Measurements from ENCODE around the gene RPRD1A.
"Not testable (repeated sequence)": the region's sequence is repeated elsewhere in the genome, so short reads cannot be mapped to it uniquely, and the experiment has no call there.

RPRD1A gene, protein sequence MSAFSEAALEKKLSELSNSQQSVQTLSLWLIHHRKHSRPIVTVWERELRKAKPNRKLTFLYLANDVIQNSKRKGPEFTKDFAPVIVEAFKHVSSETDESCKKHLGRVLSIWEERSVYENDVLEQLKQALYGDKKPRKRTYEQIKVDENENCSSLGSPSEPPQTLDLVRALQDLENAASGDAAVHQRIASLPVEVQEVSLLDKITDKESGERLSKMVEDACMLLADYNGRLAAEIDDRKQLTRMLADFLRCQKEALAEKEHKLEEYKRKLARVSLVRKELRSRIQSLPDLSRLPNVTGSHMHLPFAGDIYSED

DNA sequence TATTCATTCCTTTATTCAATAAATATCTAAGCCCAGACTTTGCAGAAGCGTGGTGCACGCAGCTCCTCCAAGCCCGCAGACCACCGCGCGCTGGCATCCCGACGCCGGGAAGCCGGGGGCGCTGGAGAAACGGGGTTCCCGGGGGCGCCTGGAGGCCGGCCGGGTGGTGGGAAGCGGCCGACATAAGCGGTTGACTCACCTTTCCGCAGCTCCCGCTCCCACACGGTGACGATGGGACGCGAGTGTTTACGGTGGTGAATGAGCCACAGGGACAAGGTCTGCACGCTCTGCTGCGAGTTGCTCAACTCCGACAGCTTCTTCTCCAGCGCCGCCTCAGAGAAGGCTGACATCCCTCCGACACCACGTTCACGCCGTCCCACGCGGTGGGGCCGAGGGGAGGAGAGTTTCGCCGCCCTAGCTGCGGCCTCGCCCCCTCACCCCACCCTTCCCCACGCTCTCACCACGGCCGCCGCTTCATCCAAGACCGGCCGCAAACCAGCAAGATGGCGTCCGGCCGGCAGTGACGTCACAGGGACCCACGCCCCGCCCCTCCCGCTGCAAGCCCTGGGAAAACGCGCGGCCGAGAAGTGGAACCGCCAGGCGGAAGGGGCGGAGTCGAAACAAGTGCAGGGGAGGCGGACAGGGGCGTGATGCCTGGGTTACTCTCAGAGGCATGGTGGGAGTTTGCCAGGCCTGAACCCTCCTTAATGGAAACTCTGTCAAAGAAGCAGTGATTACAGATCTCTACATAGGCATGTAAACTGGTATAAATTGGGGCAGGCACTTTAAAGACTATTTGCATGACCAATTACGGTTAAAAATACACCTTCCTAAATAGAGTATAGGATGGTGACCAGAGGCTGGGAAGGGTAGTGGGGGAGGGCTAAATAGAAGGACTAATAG lies at the start of gene RPRD1A:
RPRD1A (minus strand) TSS at position 505 of the 903 bp plus-strand sequence; CDS start at position 350, 155 bp downstream.
- Histone ChIP-seq H3K27me3 (no peaks in the 10 kb centered on the region), H3K9me3 (peaks cover 25% of the 10 kb centered on the region), H3K27ac (peak within 1 kb of the TSS; percentile 90), H4K20me1 (peaks cover 44% of the 10 kb centered on the region), H3K36me3 (peaks cover 17% of the 10 kb centered on the region), H3K4me1 (peaks cover 27% of the 10 kb centered on the region), H3K9ac (peak within 1 kb of the TSS; percentile 96), H3K4me3 (peak within 1 kb of the TSS; percentile 100), H3K4me2 (peak within 1 kb of the TSS; percentile 81)
- peak; percentile 31; the same call in 1 of the 2 replicates for TF ChIP-seq Cebpa-rat (IDR thresholded peaks at IDR 0.05)

DNA sequence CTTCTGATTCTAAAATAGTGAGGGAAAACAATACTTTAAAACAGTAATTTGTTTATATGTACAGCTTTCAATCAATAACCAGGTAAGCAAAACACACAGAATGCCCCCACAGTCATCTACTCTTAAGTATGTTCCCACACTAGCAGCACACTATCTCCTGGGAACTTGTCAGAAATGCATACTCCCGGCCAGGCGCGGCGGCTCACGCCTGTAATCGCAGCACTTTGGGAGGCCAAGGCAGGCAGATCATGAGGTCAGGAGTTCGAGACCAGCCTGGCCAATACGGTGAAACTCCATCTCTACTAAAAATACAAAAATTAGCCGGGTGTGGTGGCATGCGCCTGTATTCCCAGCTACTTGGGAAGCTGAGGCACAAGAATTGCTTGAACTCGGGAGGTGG lies 49.4 kb upstream of the RPRD1A start:
- not testable (repeated sequence) for H4K20me1 ChIP-seq, H3K9ac ChIP-seq, H3K4me1 ChIP-seq, H3K9me3 ChIP-seq, H3K27ac ChIP-seq, H3K4me3 ChIP-seq, H3K4me2 ChIP-seq, H3K27me3 ChIP-seq
- peaks cover 96% of the 10 kb centered on the region for H3K36me3 ChIP-seq

DNA sequence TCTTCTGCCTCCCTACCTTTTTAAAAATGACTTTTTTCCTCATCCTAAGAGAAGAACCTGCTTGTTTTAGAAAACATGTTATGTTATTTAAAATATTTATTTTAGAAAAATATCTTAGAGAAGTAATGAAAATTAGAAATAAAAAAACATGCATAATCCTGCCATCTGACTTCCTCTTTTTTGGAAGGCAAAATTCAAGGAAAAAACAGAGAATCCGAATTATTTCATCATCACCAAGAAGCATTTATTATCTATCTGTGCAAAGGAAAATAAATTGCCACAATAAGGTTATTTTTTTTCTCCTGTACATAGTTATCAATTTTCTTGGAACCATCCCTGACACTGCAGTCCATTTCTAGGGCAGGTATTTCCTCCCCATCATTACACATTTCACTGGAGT lies 47.4 kb upstream of the RPRD1A start:
- no peak overlapping the region for H3K4me3 ChIP-seq
- no peak overlapping the region for H3K27ac ChIP-seq
- H3K27me3 ChIP-seq: no peaks in the 10 kb centered on the region
- H4K20me1 ChIP-seq: no peaks in the 10 kb centered on the region
- no peak for TF ChIP-seq Cebpa-rat (IDR thresholded peaks at IDR 0.05)
- H3K9me3 ChIP-seq: no peaks in the 10 kb centered on the region
- no peak overlapping the region for H3K9ac ChIP-seq
- H3K4me1 ChIP-seq: no peaks in the 10 kb centered on the region
- H3K4me2 ChIP-seq: no peak overlapping the region
- peaks cover 96% of the 10 kb centered on the region for H3K36me3 ChIP-seq

DNA sequence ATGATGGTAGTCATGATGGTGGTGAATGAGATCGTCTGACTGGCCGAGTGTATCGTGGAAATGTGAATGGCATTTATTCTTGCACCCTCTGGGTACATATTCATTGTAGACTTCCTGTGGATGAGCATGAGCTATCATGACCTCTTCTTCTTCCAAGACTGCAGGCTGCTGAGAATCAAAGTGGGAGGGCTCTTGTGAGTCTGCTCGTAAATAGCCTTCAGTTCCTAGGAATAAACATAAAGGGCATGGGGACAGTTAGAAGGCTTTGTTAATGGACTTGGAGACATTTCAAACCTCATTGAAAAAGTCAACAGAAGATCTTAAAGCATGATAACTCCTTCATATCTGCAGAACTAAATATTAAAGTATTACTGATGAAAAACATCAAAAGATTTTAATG lies 46.9 kb upstream of the RPRD1A start:
- H3K4me1 ChIP-seq: no peaks in the 10 kb centered on the region
- H3K36me3 ChIP-seq: peaks cover 97% of the 10 kb centered on the region
- H3K9me3 ChIP-seq: no peaks in the 10 kb centered on the region
- no peak overlapping the region for H3K27ac ChIP-seq
- no peak overlapping the region for H3K4me3 ChIP-seq
- no peaks in the 10 kb centered on the region for H3K27me3 ChIP-seq
- H3K9ac ChIP-seq: no peak overlapping the region
- no peaks in the 10 kb centered on the region for H4K20me1 ChIP-seq
- no peak for TF ChIP-seq Cebpa-rat (IDR thresholded peaks at IDR 0.05)
- H3K4me2 ChIP-seq: no peak overlapping the region

DNA sequence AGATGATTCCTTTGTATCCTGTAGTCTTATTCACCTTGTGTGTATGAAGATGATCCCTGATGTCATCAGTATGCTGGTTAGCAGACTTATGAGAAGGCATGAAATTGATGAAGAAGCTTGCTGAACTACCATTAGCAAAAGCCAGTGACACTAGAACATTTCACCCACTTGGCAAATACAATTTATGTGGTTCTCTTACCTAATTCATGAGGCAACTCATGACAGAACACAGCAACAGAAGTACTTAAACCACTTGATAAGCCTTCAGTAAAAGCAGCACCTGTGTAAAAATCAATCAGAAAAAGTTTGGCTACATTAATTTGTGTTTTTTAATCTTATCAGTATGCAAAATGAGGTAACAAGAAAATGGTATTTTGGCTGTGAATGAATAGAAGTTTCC lies 44.9 kb upstream of the RPRD1A start:
- H3K9me3 ChIP-seq: no peaks in the 10 kb centered on the region
- no peak overlapping the region for H3K9ac ChIP-seq
- no peak overlapping the region for H3K4me3 ChIP-seq
- no peaks in the 10 kb centered on the region for H3K27me3 ChIP-seq
- H3K27ac ChIP-seq: no peak overlapping the region
- H4K20me1 ChIP-seq: no peaks in the 10 kb centered on the region
- H3K4me1 ChIP-seq: no peaks in the 10 kb centered on the region
- H3K4me2 ChIP-seq: no peak overlapping the region
- peaks cover 96% of the 10 kb centered on the region for H3K36me3 ChIP-seq
- no peak for TF ChIP-seq Cebpa-rat (IDR thresholded peaks at IDR 0.05)

DNA sequence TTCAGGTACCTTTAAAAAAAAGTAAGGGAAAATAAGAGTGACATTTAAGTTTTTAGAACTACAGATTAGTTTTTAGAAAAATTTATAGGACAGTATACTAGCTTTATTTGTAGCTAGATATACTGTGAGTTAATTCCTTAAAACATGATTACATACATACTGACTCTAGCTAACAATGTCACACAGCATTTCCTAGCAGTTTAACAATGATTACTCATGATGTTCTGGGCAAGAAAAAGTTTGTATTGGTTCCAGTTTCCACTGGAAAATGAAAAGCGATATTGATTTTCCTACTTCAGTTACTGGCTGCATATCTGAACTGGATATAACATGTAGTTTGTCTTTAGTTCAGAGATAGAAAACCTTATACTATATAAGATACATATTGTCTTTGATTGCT lies 42.4 kb upstream of the RPRD1A start:
- Histone ChIP-seq H3K9ac (no peak overlapping the region), H3K27me3 (no peaks in the 10 kb centered on the region), H3K36me3 (peaks cover 75% of the 10 kb centered on the region), H3K9me3 (no peaks in the 10 kb centered on the region), H3K4me2 (no peak overlapping the region), H3K4me3 (no peak overlapping the region), H3K4me1 (no peaks in the 10 kb centered on the region), H3K27ac (no peak overlapping the region), H4K20me1 (no peaks in the 10 kb centered on the region)
- no peak for TF ChIP-seq Cebpa-rat (IDR thresholded peaks at IDR 0.05)

DNA sequence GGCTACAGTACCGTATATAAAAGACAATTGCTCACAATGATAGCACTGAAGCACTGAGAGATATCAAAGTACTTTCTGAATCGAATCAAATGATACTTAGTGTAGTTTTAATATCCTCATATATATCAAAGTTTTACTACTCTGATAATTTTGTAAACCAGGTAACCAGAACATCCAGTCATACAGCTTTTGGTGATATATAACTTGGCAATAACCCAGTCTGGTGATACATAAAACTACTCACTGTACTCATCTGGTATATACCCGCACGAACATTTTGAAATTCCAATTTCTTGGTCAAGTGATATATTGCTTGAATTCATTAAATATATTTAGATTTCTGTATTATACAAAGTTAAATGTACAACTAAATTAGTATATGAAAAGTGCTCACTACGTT lies 41.2 kb upstream of the RPRD1A start:
- H3K9me3 ChIP-seq: peaks cover 4% of the 10 kb centered on the region; the same call in 1 of the 2 replicates
- no peaks in the 10 kb centered on the region for H4K20me1 ChIP-seq
- H3K4me3 ChIP-seq: no peak overlapping the region
- no peaks in the 10 kb centered on the region for H3K4me1 ChIP-seq
- TF ChIP-seq Cebpa-rat (IDR thresholded peaks at IDR 0.05): no peak
- no peak overlapping the region for H3K4me2 ChIP-seq
- peaks cover 63% of the 10 kb centered on the region for H3K36me3 ChIP-seq
- H3K27ac ChIP-seq: no peak overlapping the region
- no peak overlapping the region for H3K9ac ChIP-seq
- H3K27me3 ChIP-seq: no peaks in the 10 kb centered on the region

DNA sequence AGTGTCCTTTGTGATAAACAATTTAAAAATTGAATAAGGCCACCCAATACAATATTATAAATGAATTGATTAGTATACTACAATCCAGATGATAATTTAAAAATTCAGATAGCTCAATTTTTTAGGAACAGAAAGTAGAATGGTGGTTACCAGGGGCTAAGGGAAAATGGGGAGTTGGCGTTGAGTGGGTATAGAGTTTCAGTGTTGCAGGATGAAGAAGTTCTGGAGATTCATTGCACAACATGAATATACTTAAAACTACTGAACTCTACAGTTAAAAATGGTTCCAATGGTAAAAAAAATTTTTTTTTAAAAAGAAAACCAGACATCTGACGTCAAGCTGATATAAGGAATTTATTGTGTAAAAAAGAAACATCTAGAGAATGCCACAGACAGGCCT lies 40.8 kb upstream of the RPRD1A start:
- TF ChIP-seq Cebpa-rat (IDR thresholded peaks at IDR 0.05): no peak
- Histone ChIP-seq H4K20me1 (no peaks in the 10 kb centered on the region), H3K27ac (no peak overlapping the region), H3K36me3 (peaks cover 59% of the 10 kb centered on the region), H3K9me3 (peaks cover 4% of the 10 kb centered on the region; the same call in 1 of the 2 replicates), H3K4me1 (no peaks in the 10 kb centered on the region), H3K27me3 (no peaks in the 10 kb centered on the region), H3K4me2 (no peak overlapping the region), H3K4me3 (no peak overlapping the region), H3K9ac (no peak overlapping the region)

DNA sequence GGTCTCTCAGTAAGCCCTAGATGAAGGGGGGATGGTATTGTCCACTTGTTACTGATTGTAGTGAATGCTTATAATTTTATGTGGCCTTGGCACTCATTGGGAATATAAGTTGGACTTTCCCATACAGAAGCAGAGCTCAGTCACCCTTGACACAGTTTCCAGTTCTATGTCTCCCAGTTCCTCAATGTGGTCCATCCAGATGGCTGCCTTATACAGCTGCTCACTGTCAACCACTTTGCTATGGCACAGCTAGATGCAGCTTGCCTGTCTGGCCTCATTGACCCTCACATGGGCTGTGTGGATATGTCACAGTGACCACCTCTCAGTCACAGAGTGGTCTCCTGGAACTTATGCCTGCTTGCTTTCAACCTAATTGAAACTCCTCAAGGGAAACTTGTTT lies 40.1 kb upstream of the RPRD1A start:
- H3K4me3 ChIP-seq: no peak overlapping the region
- TF ChIP-seq Cebpa-rat (IDR thresholded peaks at IDR 0.05): no peak
- peaks cover 10% of the 10 kb centered on the region for H3K9me3 ChIP-seq
- no peak overlapping the region for H3K27ac ChIP-seq
- no peaks in the 10 kb centered on the region for H3K4me1 ChIP-seq
- peaks cover 52% of the 10 kb centered on the region for H3K36me3 ChIP-seq
- H4K20me1 ChIP-seq: no peaks in the 10 kb centered on the region
- H3K9ac ChIP-seq: no peak overlapping the region
- H3K4me2 ChIP-seq: no peak overlapping the region
- no peaks in the 10 kb centered on the region for H3K27me3 ChIP-seq

DNA sequence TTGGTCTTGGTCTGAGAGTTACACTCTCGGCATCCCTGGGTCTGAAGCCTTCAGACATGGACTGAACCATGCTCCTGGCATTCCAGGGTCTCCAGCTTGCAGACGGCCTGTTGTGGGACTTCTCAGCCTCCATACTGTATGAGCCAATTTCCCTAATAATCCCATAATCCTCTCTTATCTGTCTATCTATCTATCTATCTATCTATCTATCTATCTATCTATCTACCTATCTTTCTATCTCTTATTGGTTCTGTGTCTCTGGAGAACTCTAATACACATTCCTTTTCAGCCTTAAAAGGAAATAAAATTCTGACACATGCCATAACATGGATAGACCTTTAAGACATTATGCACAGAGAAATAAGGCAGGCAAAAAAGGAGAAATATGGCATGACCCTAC lies 37.4 kb upstream of the RPRD1A start:
- no peaks in the 10 kb centered on the region for H3K4me1 ChIP-seq
- H3K4me2 ChIP-seq: no peak overlapping the region
- no peak overlapping the region for H3K27ac ChIP-seq
- peaks cover 25% of the 10 kb centered on the region for H3K9me3 ChIP-seq
- H3K4me3 ChIP-seq: no peak overlapping the region
- no peaks in the 10 kb centered on the region for H4K20me1 ChIP-seq
- H3K27me3 ChIP-seq: no peaks in the 10 kb centered on the region
- no peak overlapping the region for H3K9ac ChIP-seq
- no peak for TF ChIP-seq Cebpa-rat (IDR thresholded peaks at IDR 0.05)
- peaks cover 34% of the 10 kb centered on the region for H3K36me3 ChIP-seq
